Measurements from ENCODE around the gene BMERB1.

The BMERB1 gene

DNA sequence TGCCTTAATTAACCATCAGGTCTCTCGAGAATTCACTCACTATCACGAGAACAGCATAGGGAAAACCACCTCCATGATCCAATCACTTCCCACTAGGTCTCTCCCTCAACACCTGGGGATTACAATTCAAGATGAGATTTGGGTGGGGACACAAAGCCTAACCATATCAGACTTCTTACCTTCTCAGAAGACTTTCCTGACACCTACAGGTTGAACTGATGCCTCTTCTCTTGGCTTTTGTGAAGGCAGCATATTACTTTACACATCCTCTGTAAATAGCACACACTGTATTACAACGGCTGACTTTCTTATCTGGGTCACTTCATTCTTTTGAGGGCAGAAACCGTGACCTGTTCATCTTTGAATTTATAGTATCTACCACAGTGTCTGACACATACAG, 23.6 kb downstream of the BMERB1 start:
- TF ChIP-seq, protein P1, sequence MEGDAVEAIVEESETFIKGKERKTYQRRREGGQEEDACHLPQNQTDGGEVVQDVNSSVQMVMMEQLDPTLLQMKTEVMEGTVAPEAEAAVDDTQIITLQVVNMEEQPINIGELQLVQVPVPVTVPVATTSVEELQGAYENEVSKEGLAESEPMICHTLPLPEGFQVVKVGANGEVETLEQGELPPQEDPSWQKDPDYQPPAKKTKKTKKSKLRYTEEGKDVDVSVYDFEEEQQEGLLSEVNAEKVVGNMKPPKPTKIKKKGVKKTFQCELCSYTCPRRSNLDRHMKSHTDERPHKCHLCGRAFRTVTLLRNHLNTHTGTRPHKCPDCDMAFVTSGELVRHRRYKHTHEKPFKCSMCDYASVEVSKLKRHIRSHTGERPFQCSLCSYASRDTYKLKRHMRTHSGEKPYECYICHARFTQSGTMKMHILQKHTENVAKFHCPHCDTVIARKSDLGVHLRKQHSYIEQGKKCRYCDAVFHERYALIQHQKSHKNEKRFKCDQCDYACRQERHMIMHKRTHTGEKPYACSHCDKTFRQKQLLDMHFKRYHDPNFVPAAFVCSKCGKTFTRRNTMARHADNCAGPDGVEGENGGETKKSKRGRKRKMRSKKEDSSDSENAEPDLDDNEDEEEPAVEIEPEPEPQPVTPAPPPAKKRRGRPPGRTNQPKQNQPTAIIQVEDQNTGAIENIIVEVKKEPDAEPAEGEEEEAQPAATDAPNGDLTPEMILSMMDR (IDR thresholded peaks at IDR 0.05; ENCODE audit: low read length, missing control alignments): no peak
- no peak for DNase-seq (ENCODE audit: low read depth)
- H3K4me3 ChIP-seq (replicated peaks; ENCODE audit: low read depth, low read length): no peak overlapping the region

GRCh38 chr16:15459791-15460190, 25.4 kb downstream of the BMERB1 start:
- H3K4me3 ChIP-seq (replicated peaks; ENCODE audit: low read depth, low read length): no peak overlapping the region
- TF ChIP-seq, protein P1 (IDR thresholded peaks at IDR 0.05; ENCODE audit: low read length, missing control alignments): no peak
- no peak for DNase-seq (ENCODE audit: low read depth)

DNA sequence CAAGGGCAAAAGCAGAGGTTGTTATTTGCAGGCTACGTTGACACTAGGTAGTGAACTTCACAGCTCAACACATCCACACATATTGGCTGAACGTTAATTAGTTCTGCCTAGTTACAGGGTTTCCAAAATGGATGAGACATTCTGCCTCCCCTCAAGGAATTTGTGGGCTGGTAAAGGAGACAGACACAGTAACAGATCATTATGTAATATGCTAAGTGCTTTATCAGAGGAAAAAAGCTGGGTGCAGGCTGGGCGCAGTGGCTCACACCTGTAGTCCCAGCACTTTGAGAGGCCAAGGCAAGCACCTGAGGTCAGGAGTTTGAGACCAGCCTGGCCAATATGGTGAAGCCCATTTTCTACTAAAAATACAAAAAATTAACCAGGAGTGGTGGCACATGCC, 26.2 kb downstream of the BMERB1 start:
- H3K4me3 ChIP-seq (replicated peaks; ENCODE audit: low read depth, low read length): no peak overlapping the region
- DNase-seq (ENCODE audit: low read depth): no peak
- TF ChIP-seq, protein P1 (IDR thresholded peaks at IDR 0.05; ENCODE audit: low read length, missing control alignments): no peak

- H3K4me3 ChIP-seq (replicated peaks; ENCODE audit: low read depth, low read length): no peak overlapping the region
- no peak for DNase-seq (ENCODE audit: low read depth)
- TF ChIP-seq, protein P1 (IDR thresholded peaks at IDR 0.05; ENCODE audit: low read length, missing control alignments): no peak
Observed at GRCh38 chr16:15461376-15461775, 27.0 kb downstream of the BMERB1 start.

- DNase-seq (ENCODE audit: low read depth): no peak
- no peak overlapping the region for H3K4me3 ChIP-seq (replicated peaks; ENCODE audit: low read depth, low read length)
- TF ChIP-seq, protein P1 (IDR thresholded peaks at IDR 0.05; ENCODE audit: low read length, missing control alignments): no peak
Observed at GRCh38 chr16:15464401-15465186, 30.2 kb downstream of the BMERB1 start.

- no peak for DNase-seq (ENCODE audit: low read depth)
- TF ChIP-seq, protein P1 (IDR thresholded peaks at IDR 0.05; ENCODE audit: low read length, missing control alignments): no peak
Observed at GRCh38 chr16:15466131-15466530, 31.7 kb downstream of the BMERB1 start.

More at GRCh38 chr16:15466131-15466530, 31.7 kb downstream of the BMERB1 start:
- no peak overlapping the region for H3K4me3 ChIP-seq (replicated peaks; ENCODE audit: low read depth, low read length)
